Adrenal gland (tissue), 12 donors: ENCODE measurements around the gene MYADML2. TPM values are rescaled to one million over a fixed set of nuclear protein-coding genes. Genes with fewer than 3 reads are reported as not detected.

Source experiments
- DNase-seq, 7 donors: peaks; one replicate each; pipeline ENCODE4 v3.0.0-alpha.2; 2019 to 2020
- H3K27ac ChIP-seq, 5 donors: fragments of 200-600 bp; sonication (generic) in 4 of 5; 1 replicate in 3 of 5; 2 replicates in 2 of 5; pipeline versions ENCODE4 v1.5.1 to v1.8.0; 2016 to 2020; ENCODE audit warnings: mild to moderate bottlenecking in 1 of 5
- H3K27me3 ChIP-seq: fragments of 200-600 bp; 2 replicates; pipeline ENCODE4 v1.8.0; 2021
- H3K36me3 ChIP-seq, 2 donors: fragments of 200-600 bp; replicated peaks in 1 of 2; 1 replicate in 1 of 2; 2 replicates in 1 of 2; pipeline versions ENCODE4 v1.5.1 to v1.8.0; 2018 to 2022
- H3K4me1 ChIP-seq, 2 donors: fragments of 200-600 bp; replicated peaks in 1 of 2; 1 replicate in 1 of 2; 2 replicates in 1 of 2; pipeline versions ENCODE4 v1.5.1 to v1.8.0; 2018 to 2021
- H3K4me3 ChIP-seq, 4 donors: fragments of 200-600 bp; sonication (generic) in 3 of 4; one replicate each; pipeline ENCODE4 v1.5.1; 2016 to 2018
- H3K9me3 ChIP-seq, 3 donors: fragments of 200-600 bp; sonication (generic) in 1 of 3; replicated peaks in 1 of 3; 1 replicate in 2 of 3; 2 replicates in 1 of 3; pipeline versions ENCODE4 v1.5.1 to v1.8.0; 2016 to 2021
- POLR2A ChIP-seq, 2 donors: fragments of 450-650 bp; IDR thresholded peaks; one replicate each; pipeline ENCODE4 v1.6.1; 2017; ENCODE audit warnings: antibody characterized with exemption in 2 of 2, mild to moderate bottlenecking in 2 of 2, moderate library complexity in 1 of 2
- WGBS, 4 donors: extraction: QIAGEN DNeasy Blood & Tissue Kit in 2 of 4; methylation state at CpG; one replicate each; pipeline versions ENCODE4 v1.1.5 to v1.1.7; 2013 to 2017; 5-methylcytosine and 5-hydroxymethylcytosine counted together
- intact Hi-C, 2 donors: fragments of 100-400 bp; cut with DNase I; formaldehyde crosslinking; loops; one replicate each; pipeline versions ENCODE4 v1.14.1 to v1.15.0; 2022 to 2023
- polyA plus RNA-seq, 3 donors: library from polyadenylated mRNA; stranded (reverse); fragments of 200-250 nt in 2 of 3; fragments of 350-450 nt in 1 of 3; fragmentation: Illumina TruSeq in 1 of 3; extraction: RNeasy Lipid Tissue Mini Kit (QIAGEN cat#74804) in 1 of 3; gene quantifications; one replicate each; pipeline ENCODE4 v1.2.3, GENCODE V29; 2013 to 2014
- total RNA-seq, 9 donors: library from RNA; depleted of rRNA in 4 of 9; stranded (reverse); fragments of >200 nt in 4 of 9; fragments of 120-200 nt in 1 of 9; fragmentation: NEBNext Ultra II Directional in 1 of 9; extraction: Animal tissue kit (Norgen Biotek cat#: 25700) in 1 of 9; gene quantifications; one replicate each; pipeline versions ENCODE4 v1.1.0 to v1.2.4, GENCODE V29; 2013 to 2023
- TF ChIP-seq, protein P1 (sequence below), 6 experiments: fragments of 450-650 bp in 4 of 6; fragments of 200-600 bp in 2 of 6; sonication (generic) in 1 of 6; IDR thresholded peaks; 1 replicate in 5 of 6; 2 replicates in 1 of 6; pipeline versions ENCODE4 v1.5.1 to v1.8.0; 2016 to 2021; ENCODE audit warnings: antibody characterized with exemption in 6 of 6, mild to moderate bottlenecking in 2 of 6, moderate library complexity in 1 of 6
- donor health status: healthy with polysubstance abuse.
- donor health status: Bipolar disorder and iron deficiency.
- donor health status: DM: yes; HTN: yes; CAD: no.
- donor health status: DM: no; HTN: no; CAD: no.
- donor health status: DM: no; HTN: no; CAD: no.
- donor health status: DM: yes; HTN: yes; CAD: no.

Gene MYADML2
- total and polyA plus RNA-seq, 12 donors = not detected

DNA sequence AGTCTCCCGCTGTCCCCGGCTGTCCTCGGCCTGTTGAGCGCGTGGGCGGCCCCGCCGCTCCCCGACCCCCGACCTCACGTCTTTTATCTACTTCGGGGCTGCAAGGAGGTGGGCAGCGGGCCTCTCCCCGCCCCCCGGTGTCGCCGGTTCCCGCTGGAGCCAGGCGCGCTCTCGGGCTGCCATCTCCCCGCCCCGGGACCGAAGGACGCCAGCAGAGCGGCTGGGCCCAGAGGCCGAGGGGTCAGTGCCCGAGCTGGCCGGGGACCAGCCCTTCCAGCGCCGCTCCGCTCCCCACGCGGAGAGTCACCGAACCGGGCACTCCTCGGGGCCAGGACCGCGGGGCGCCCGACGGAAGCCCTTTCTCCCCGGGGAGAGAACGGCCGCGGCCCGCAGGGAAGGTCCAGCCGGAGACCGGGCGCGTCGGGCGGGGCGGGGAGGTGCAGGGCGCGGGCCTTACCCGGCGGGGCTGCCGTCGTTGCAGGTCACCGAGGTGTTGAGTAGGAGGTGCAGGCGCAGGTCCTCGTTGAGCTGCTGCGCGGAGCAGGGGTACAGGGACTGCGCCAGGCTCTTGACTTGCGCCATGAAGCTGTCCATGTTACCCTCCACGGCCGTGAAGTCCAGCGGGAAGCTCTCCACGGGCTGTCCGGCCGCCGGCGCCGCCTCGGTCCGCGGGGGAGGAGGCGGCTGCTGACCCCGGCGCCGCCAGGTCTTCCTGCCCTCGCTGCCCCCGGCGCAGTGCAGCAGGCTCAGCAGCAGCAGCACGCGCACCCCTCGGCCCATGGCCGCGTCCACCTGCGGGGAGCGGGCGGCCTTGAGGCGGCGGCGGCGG is 13.3 kb upstream of the MYADML2 start:
- intact Hi-C loops = loop anchor here in 1 of 2 donors (2.0 kb wide), 1 partner anchor 60 kb away; no protein-coding TSS in a partner anchor
- peak overlapping the region in 1 of 4 donors; percentile 61 for H3K4me3 ChIP-seq
- H3K36me3 ChIP-seq = no peaks in the 10 kb centered on the region
- H3K27me3 ChIP-seq = peaks cover 35% of the 10 kb centered on the region
- TF ChIP-seq, protein P1, sequence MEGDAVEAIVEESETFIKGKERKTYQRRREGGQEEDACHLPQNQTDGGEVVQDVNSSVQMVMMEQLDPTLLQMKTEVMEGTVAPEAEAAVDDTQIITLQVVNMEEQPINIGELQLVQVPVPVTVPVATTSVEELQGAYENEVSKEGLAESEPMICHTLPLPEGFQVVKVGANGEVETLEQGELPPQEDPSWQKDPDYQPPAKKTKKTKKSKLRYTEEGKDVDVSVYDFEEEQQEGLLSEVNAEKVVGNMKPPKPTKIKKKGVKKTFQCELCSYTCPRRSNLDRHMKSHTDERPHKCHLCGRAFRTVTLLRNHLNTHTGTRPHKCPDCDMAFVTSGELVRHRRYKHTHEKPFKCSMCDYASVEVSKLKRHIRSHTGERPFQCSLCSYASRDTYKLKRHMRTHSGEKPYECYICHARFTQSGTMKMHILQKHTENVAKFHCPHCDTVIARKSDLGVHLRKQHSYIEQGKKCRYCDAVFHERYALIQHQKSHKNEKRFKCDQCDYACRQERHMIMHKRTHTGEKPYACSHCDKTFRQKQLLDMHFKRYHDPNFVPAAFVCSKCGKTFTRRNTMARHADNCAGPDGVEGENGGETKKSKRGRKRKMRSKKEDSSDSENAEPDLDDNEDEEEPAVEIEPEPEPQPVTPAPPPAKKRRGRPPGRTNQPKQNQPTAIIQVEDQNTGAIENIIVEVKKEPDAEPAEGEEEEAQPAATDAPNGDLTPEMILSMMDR (IDR thresholded peaks at IDR 0.05) = peak in 1 of 6 experiments; percentile 2
- no peak for TF ChIP-seq POLR2A (IDR thresholded peaks at IDR 0.05)
- H3K4me1 ChIP-seq = peaks cover 9 to 11% of the 10 kb centered on the region in 2 donors
- no peaks in the 10 kb centered on the region for H3K9me3 ChIP-seq
- WGBS, 4 donors = 2 to 3% (median 2%) methylated on average over 12 to 98 of the region's 98 CpGs; no CpG with 5 or more reads in 1 of the 4 donors
- peak in 1 of 7 donors; percentile 54 for DNase-seq
- no peak overlapping the region for H3K27ac ChIP-seq

DNA sequence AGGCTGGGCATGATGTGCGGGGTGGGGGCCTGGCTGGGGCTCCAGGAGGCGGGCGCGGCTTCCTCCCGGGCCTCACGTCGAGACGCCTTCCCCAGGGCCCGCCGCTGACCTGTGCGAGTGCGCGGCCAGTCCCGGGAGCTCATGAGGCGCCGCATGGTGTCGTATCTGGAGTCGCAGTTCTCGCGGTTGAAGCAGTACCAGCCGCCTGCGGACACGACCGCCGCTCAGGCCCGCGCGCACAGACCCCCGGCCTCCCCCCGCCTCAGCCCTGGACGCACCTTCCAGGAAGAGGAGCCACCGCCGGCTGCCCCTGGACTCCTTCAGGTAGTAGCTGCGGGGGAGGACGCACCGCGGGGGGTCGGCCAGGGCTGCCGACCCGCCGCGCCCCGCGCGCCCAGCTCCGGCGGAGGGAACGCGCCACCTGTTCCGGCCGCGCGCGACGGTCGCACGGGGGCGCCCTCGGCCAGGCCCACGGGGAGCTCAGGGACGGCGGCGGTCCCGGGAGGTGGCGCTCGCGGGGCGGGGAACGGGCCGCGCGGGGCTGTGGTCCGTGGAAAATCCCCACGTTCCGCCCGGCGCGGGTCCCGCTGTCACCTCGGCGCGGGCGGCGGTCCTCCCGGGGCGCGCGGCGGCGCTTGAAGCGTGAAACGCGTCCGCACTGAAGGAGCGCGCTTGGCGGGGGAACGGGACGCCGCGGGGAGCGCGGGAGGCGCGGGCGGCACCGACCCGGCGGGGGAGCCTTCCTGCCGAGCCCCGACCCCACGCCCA is 12.5 kb upstream of the MYADML2 start:
- 0 to 3% (median 0%) methylated on average over 7 to 110 of the region's 112 CpGs for WGBS, 4 donors
- Histone ChIP-seq H3K27ac (no peak overlapping the region), H3K36me3 (no peaks in the 10 kb centered on the region), H3K9me3 (no peaks in the 10 kb centered on the region), H3K4me3 (peak overlapping the region in 1 of 4 donors; percentile 61), H3K27me3 (peaks cover 35% of the 10 kb centered on the region), H3K4me1 (peaks cover 9 to 11% of the 10 kb centered on the region in 2 donors)
- no peak for TF ChIP-seq POLR2A (IDR thresholded peaks at IDR 0.05)
- TF ChIP-seq, protein P1 (IDR thresholded peaks at IDR 0.05) = peak in 3 of 6 experiments; percentile 87 to 99 (median 97)
- peak; percentile 47 to 80 (median 70) for DNase-seq
- intact Hi-C loops = loop anchor here (2.0 kb wide), 1 partner anchor 61 kb away; no protein-coding TSS in a partner anchor

DNA sequence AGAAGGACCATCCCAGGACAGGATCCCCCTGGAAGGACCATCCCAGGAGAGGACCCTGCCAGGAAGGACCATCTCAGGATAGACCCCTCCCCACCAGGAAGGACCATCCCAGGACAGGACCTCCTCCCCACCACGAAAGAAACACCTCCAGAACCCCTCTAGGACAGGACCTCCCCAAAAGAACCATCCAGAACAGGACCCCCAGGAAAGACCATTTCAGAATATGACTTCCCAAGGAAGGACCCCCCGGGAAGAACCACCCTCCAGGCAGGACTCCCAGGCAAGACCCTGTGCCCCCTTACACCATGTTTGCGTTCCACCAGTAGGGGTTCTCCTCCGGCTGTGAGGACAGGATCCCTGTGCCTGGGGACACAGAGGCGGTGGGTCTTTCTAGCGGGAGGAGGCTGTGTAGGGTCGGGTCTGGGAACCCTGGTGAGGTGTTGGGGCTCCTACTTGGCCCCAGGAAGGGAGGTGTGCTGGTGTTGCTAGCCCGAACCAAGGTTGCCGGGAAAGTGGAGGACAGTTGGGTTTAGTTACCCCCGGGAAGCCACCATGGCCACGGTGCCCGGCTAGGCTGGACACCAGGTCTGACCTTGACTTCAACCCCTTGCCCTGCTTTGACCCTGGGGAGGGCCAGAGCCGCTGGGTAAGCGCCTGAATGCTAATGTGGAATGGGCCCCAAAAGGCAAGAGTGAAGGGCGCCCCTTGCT is 11.8 kb upstream of the MYADML2 start:
- H3K27me3 ChIP-seq = peaks cover 35% of the 10 kb centered on the region

More for the DNA sequence above, 11.8 kb upstream of the MYADML2 start:
- intact Hi-C loops = loop anchor here in 1 of 2 donors (2.0 kb wide), 1 partner anchor 62 kb away; no protein-coding TSS in a partner anchor
- peaks cover 9 to 11% of the 10 kb centered on the region in 2 donors for H3K4me1 ChIP-seq
- no peaks in the 10 kb centered on the region for H3K9me3 ChIP-seq
- peak overlapping the region in 1 of 4 donors; percentile 61 for H3K4me3 ChIP-seq
- WGBS, 4 donors = 48 to 80% (median 56%) methylated on average over 7 to 15 of the region's 15 CpGs
- no peak for DNase-seq
- no peak for TF ChIP-seq POLR2A (IDR thresholded peaks at IDR 0.05)
- TF ChIP-seq, protein P1 (IDR thresholded peaks at IDR 0.05) = no peak
- no peak overlapping the region for H3K27ac ChIP-seq
- H3K36me3 ChIP-seq = no peaks in the 10 kb centered on the region
